Smooth muscle cell (in vitro differentiated cells): ENCODE measurements around the gene FSCN2. TPM values are rescaled to one million over a fixed set of nuclear protein-coding genes. Genes with fewer than 3 reads are reported as not detected.
A peak's percentile ranks its signal among the peaks of the same experiment; 100 is the strongest.

Experiments used
- DNase-seq: peaks from one replicate; lab custom pipeline; 2025; ENCODE audit not compliant: unreplicated experiment; lab: John Stamatoyannopoulos, UW
- H2AFZ ChIP-seq: fragments of 200-600 bp; sonication (generic); 2 replicates; pipeline ENCODE4 v1.6.0; 2016; ENCODE audit warnings: antibody characterized with exemption, low read depth, mild to moderate bottlenecking
- H3F3A ChIP-seq: fragments of 200-600 bp; sonication (generic); 2 replicates; pipeline ENCODE4 v1.6.0; 2017; ENCODE audit warnings: antibody characterized with exemption, low read depth
- H3K27ac ChIP-seq: fragments of 200-600 bp; sonication (generic); 2 replicates; pipeline ENCODE4 v1.5.1; 2016; ENCODE audit warnings: low read depth, mild to moderate bottlenecking
- H3K27me3 ChIP-seq: fragments of 200-600 bp; sonication (generic); 2 replicates; pipeline ENCODE4 v1.6.1; 2016; ENCODE audit warnings: low read depth, mild to moderate bottlenecking
- H3K36me3 ChIP-seq: fragments of 200-600 bp; sonication (generic); 2 replicates; pipeline ENCODE4 v1.5.1; 2016; ENCODE audit warnings: low read depth
- H3K4me1 ChIP-seq: fragments of 200-600 bp; sonication (generic); 2 replicates; pipeline ENCODE4 v1.5.1; 2016; ENCODE audit warnings: low read depth
- H3K4me2 ChIP-seq: fragments of 200-600 bp; sonication (generic); 2 replicates; pipeline ENCODE4 v1.6.0; 2016; ENCODE audit warnings: mild to moderate bottlenecking
- H3K4me3 ChIP-seq: fragments of 200-600 bp; sonication (generic); 2 replicates; pipeline ENCODE4 v1.5.1; 2016; ENCODE audit warnings: mild to moderate bottlenecking
- H3K79me2 ChIP-seq: fragments of 200-600 bp; sonication (generic); 2 replicates; pipeline ENCODE4 v1.6.0; 2016; ENCODE audit warnings: low read depth, mild to moderate bottlenecking
- H3K9ac ChIP-seq: fragments of 200-600 bp; sonication (generic); 2 replicates; pipeline ENCODE4 v1.6.0; 2016; ENCODE audit warnings: low read depth
- H3K9me3 ChIP-seq: fragments of 200-600 bp; sonication (generic); replicated peaks from 2 replicates; pipeline ENCODE4 v1.5.1; 2016; ENCODE audit warnings: low read depth
- H4K20me1 ChIP-seq: fragments of 200-600 bp; sonication (generic); 2 replicates; pipeline ENCODE4 v1.6.0; 2016; ENCODE audit warnings: low read depth
- WGBS: methylation state at CpG from one replicate; pipeline ENCODE4 v1.1.7; 2016; ENCODE audit warnings: low lambda C conversion rate; 5-methylcytosine and 5-hydroxymethylcytosine counted together
- polyA plus RNA-seq: library from polyadenylated mRNA; unstranded; fragments of >200 nt; fragmentation: Nextera tagmentation; extraction: Ambion mirVana; gene quantifications from 2 replicates; pipeline ENCODE4 v1.2.1, GENCODE V29; 2016
- total RNA-seq: library from RNA; depleted of rRNA; stranded (reverse); fragments of >200 nt; gene quantifications from 2 replicates; pipeline ENCODE4 v1.2.3, GENCODE V29; 2014
- TF ChIP-seq, protein P1 (sequence below): fragments of 200-600 bp; sonication (generic); IDR thresholded peaks from 2 replicates; pipeline ENCODE4 v1.5.1; 2017; ENCODE audit warnings: borderline replicate concordance, mild to moderate bottlenecking, antibody characterized with exemption; ENCODE audit not compliant: insufficient read depth, poor library complexity, severe bottlenecking

Gene FSCN2
- total and polyA plus RNA-seq, 2 experiments from 2014 or later, result 0.63 to 0.72 TPM

DNA sequence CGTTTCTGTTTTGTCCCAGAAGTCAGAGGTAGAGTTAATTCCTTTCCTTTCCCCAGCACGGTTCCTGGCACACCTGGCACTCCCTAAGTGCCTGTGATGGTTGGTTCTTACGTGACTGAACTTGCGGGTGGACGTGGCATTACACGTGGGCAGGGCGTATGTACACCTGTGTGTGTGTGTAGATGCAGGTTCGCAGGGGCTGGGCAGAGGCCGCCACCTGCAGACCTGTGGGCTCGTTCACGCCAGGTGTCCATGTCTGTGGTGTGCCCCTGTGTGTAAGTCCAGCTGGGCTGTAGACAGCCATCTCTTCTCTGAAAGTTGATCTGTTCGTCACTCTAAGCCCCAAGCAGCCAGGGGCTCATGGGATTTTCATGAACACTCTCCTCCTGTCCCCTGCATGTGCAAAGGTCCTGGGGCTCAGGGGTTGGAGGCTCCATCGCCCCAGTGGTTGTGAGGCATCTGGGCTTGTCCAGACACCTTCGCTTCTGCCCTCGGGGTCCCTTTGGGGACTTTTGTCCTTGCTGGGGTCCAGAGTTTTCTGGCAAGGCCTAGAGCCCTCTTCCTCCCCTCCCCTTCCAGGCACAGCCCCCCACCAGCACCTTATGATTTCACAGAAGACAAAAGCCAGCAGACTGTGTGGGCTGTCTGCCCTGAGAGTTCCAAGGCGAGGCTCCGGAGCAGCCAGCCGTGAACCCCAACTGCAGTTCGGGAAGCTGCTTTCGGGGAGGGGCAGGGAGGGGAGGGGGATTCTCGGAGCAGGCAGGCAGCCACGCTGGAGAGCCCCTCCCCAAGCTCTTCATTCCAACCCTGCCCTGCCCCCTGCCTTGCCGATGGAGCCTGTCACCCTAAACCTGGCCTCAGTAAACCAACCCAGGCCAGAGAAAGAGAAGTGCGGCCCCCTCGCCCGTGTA lies 5.4 kb upstream of the FSCN2 start:
- Histone ChIP-seq H2AFZ (no peak overlapping the region), H3K27ac (no peak overlapping the region), H3K27me3 (no peaks in the 10 kb centered on the region), H3K4me3 (no peak overlapping the region), H3K4me1 (peaks cover 20% of the 10 kb centered on the region), H3K79me2 (peaks cover 5% of the 10 kb centered on the region), H4K20me1 (peaks cover 42% of the 10 kb centered on the region), H3F3A (peaks cover 4% of the 10 kb centered on the region), H3K36me3 (no peaks in the 10 kb centered on the region), H3K9ac (no peak overlapping the region), H3K4me2 (no peak overlapping the region), H3K9me3 (no peaks in the 10 kb centered on the region)
- 70% methylated on average over 26 of the region's 26 CpGs for WGBS
- DNase-seq, result no peak
- TF ChIP-seq, protein P1, sequence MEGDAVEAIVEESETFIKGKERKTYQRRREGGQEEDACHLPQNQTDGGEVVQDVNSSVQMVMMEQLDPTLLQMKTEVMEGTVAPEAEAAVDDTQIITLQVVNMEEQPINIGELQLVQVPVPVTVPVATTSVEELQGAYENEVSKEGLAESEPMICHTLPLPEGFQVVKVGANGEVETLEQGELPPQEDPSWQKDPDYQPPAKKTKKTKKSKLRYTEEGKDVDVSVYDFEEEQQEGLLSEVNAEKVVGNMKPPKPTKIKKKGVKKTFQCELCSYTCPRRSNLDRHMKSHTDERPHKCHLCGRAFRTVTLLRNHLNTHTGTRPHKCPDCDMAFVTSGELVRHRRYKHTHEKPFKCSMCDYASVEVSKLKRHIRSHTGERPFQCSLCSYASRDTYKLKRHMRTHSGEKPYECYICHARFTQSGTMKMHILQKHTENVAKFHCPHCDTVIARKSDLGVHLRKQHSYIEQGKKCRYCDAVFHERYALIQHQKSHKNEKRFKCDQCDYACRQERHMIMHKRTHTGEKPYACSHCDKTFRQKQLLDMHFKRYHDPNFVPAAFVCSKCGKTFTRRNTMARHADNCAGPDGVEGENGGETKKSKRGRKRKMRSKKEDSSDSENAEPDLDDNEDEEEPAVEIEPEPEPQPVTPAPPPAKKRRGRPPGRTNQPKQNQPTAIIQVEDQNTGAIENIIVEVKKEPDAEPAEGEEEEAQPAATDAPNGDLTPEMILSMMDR, result peak; percentile 19

DNA sequence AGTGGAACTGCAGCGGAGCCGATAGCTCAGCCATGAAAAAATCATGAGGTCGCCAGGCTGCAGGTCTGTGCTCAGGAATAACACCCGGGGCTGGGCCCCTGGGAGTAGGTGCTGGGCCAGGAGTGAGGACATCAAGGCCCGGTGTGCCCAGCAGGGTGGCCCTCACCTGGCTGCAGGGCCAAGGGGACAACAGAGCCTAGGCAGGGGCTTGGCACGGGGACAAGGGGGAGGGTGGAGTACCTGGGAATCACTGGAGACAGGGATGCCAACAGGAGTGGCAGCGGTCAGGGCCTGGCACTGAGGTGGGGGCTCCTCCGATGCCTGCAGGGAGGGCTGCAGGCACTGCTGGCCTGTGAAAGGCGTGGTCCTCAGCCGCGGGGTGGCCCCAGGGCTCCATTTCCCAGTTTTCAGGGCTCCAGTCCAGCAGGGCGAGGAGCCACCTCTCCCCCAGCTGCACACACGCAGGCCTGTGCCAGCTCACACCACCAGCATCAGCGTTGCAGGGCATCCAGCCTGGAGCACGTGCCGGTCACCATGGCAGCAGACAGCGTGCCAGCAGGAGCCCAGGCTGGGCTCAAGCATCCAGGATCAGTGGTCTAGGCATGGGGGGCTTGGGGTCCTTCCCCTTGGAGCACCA lies 4.7 kb upstream of the FSCN2 start:
- H3K9ac ChIP-seq, result no peak overlapping the region
- no peak for DNase-seq
- H3K4me3 ChIP-seq, result no peak overlapping the region
- no peak overlapping the region for H2AFZ ChIP-seq
- no peaks in the 10 kb centered on the region for H3K27me3 ChIP-seq
- peaks cover 3% of the 10 kb centered on the region for H3K79me2 ChIP-seq
- TF ChIP-seq, protein P1, result no peak
- 69% methylated on average over 17 of the region's 17 CpGs for WGBS
- H3K27ac ChIP-seq, result no peak overlapping the region
- H3K9me3 ChIP-seq, result no peaks in the 10 kb centered on the region
- H3F3A ChIP-seq, result no peaks in the 10 kb centered on the region
- H4K20me1 ChIP-seq, result peaks cover 35% of the 10 kb centered on the region
- no peaks in the 10 kb centered on the region for H3K36me3 ChIP-seq
- no peak overlapping the region for H3K4me2 ChIP-seq
- peaks cover 13% of the 10 kb centered on the region for H3K4me1 ChIP-seq

DNA sequence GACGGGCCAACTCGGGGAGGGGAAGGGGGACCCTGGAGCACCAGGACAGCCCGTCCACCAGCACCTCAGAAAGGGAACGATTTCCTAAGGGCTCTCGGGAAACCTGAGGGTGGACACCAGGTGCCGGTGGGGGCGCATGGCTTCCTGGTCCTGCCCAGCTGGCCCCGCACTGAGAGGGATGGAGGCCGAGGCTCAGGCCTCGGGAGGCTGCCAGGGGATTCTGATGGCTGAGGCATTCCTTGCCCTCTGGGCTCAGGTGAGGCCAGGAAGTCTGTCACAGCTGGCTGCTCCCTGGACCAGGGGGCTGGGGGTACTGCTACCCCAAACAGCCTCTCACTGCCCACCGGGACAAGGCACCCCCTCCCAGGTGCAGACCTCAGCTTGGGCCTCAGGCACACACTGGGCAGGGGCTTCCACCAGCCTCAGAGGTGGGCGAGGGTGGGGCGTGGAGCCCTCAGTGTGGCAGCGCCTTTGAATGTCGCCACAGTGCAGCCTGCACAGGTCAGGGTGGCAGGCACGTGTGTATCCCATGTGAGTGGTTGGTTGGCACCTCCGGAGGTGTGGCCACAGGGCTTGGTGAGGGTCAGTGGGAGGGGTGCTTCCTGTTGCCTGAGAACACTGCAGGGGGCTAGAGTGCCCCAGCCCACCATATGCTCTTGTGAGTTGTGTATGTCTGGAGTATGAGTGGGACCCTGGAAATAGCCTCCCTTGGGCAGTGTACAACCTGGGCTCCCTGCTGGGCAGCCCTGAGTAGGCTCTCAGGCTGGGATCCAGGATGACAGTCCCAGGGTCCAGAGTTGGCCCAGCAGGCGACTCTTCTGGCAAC lies 3.9 kb upstream of the FSCN2 start:
- H3K79me2 ChIP-seq, result peaks cover under 1% of the 10 kb centered on the region
- H2AFZ ChIP-seq, result no peak overlapping the region
- H3K4me1 ChIP-seq, result peaks cover 6% of the 10 kb centered on the region
- DNase-seq, result no peak
- H3K4me3 ChIP-seq, result no peak overlapping the region
- peaks cover 27% of the 10 kb centered on the region for H4K20me1 ChIP-seq
- no peak overlapping the region for H3K27ac ChIP-seq
- TF ChIP-seq, protein P1, result no peak
- H3F3A ChIP-seq, result no peaks in the 10 kb centered on the region
- H3K4me2 ChIP-seq, result no peak overlapping the region
- no peaks in the 10 kb centered on the region for H3K9me3 ChIP-seq
- WGBS, result 92% methylated on average over 17 of the region's 18 CpGs
- H3K36me3 ChIP-seq, result no peaks in the 10 kb centered on the region
- no peaks in the 10 kb centered on the region for H3K27me3 ChIP-seq
- H3K9ac ChIP-seq, result no peak overlapping the region
